Spleen (tissue), 7 donors: ENCODE data around the gene TMEM72.

ENCODE experiments used
- POLR2A ChIP-seq, 3 donors: fragments of 450-650 bp; IDR thresholded peaks; one replicate each; pipeline ENCODE4 v1.5.1; 2017; ENCODE audit warnings: antibody characterized with exemption in 3 of 3, mild to moderate bottlenecking in 1 of 3
- POLR2AphosphoS5 ChIP-seq, 3 donors: sonication (generic); formaldehyde crosslinking; IDR thresholded peaks; one replicate each; pipeline ENCODE4 v1.5.1; 2017; ENCODE audit warnings: antibody characterized with exemption in 3 of 3
- TF ChIP-seq, protein P1 (sequence below), 11 experiments: fragments of 200-600 bp in 7 of 11; fragments of 450-650 bp in 4 of 11; sonication (generic) in 4 of 11; IDR thresholded peaks in 8 of 11; conservative IDR thresholded peaks in 3 of 11; 1 replicate in 7 of 11; 2 replicates in 4 of 11; pipeline versions ENCODE4 v1.4.0 to v1.8.0; 2016 to 2021; ENCODE audit warnings: antibody characterized with exemption in 11 of 11, inconsistent platforms in 4 of 11, mild to moderate bottlenecking in 1 of 11
- donor health status: DM: no; HTN: no; CAD: no; lungs with moderate emphysema.
- donor health status: DM: no; HTN: no; CAD: no.
- donor health status: DM: no; HTN: no; CAD: no.

DNA sequence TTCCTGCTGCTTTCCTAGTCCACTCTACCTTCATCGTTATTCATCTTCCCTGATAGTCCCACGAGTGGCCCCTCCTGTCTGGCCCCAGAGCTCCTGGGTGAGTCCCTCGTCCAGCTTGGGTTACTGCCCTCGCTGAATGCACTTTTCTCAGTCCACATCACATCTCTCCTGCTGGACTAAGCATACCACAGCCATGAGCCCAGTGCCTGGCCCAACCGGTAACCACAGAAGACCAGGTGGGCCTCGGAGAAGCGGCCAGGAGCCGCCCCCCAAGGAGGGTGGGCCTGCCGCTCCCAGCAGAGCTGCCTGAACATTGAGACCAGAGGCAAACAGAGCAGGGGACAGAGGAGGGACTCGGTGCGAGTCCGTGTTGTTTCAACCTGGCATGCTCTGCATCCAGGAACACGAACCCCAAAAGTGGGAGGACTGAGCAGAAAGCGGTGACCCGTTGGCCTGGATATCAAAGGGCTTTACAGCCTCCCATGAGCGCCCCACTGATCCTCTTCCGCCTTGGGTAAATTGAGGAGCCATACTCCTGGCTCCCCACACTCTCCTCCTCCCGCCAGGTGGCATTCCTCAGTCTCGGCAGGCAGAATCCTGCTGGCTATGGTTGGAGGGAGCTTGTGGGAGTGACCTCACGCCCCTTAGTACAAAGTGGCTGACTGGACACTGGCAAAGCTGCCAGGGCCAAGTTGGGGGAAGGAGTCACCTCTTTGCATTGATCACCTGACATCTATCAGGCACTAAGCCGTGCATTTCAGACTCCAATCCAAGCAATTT is 13.3 kb downstream of the TMEM72 start:
- TF ChIP-seq, protein P1, sequence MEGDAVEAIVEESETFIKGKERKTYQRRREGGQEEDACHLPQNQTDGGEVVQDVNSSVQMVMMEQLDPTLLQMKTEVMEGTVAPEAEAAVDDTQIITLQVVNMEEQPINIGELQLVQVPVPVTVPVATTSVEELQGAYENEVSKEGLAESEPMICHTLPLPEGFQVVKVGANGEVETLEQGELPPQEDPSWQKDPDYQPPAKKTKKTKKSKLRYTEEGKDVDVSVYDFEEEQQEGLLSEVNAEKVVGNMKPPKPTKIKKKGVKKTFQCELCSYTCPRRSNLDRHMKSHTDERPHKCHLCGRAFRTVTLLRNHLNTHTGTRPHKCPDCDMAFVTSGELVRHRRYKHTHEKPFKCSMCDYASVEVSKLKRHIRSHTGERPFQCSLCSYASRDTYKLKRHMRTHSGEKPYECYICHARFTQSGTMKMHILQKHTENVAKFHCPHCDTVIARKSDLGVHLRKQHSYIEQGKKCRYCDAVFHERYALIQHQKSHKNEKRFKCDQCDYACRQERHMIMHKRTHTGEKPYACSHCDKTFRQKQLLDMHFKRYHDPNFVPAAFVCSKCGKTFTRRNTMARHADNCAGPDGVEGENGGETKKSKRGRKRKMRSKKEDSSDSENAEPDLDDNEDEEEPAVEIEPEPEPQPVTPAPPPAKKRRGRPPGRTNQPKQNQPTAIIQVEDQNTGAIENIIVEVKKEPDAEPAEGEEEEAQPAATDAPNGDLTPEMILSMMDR (IDR thresholded peaks at IDR 0.05 in 8 of 11, conservative IDR thresholded peaks at IDR 0.05 in 3 of 11): no peak
- TF ChIP-seq POLR2A (IDR thresholded peaks at IDR 0.05) (no peak), POLR2AphosphoS5 (IDR thresholded peaks at IDR 0.05) (no peak)
